ENCODE measurements around the gene DLGAP1. TPM values are rescaled to one million over a fixed set of nuclear protein-coding genes. Genes with fewer than 3 reads are reported as not detected.
"Not testable (repeated sequence)": the region's sequence is repeated elsewhere in the genome, so short reads cannot be mapped to it uniquely, and the experiment has no call there.

DLGAP1 gene
- total and polyA plus RNA-seq, 2 of the 13 experiments (the other 11 are each of a cell fraction or from before 2014, with no cell fraction given): 0.01 TPM; not detected in 1

DNA sequence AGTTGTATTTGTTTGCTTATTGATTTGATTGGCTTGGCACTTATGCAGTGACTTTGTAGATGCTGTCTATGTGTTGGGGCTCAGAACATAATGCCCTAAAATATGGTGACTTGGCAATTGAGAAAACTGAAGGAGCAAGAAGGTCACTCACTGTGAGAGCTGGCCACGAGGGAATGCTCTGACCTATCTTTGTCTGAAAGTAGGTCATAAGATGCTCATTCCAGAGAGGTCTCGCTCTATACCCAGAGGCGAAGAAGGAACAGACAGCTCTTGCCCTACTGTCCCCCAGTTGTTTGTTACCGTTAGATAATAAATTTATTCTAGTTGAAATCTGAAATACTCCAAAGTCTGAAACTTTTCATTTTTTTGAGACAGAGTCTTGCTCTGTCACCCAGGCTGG is 846.6 kb downstream of the DLGAP1 start:
- no peak for FAIRE-seq
- H2AFZ ChIP-seq (ENCODE audit: low read length): no peak overlapping the region
- in situ Hi-C loops (cut with HindIII; ENCODE audit: extremely low pct_ligation_motif_present, low pct_unique_long_range_greater_than_20kb): loop anchor here (25.0 kb wide), 1 partner anchor 571 kb away; no protein-coding TSS in a partner anchor
- POLR2A ChIA-PET: interaction anchor here (4.1 to 4.8 kb wide), 4 partner anchors 9 to 57 kb away, joined by 28 to 52 read pairs (median 42); no protein-coding TSS in a partner anchor
- WGBS (ENCODE audit: low lambda C conversion rate): 94% methylated on average over 4 of the region's 4 CpGs
- H3K27ac ChIP-seq (ENCODE audit: extremely low read length, insufficient read depth, low read length): no peak overlapping the region
- no peak overlapping the region for H3K4me3 ChIP-seq (replicated peaks in 1 of 3; ENCODE audit: insufficient read depth in 1 of 3, low read depth in 2 of 3, low read length in 3 of 3)
- TF ChIP-seq ZNF224 (CRISPR knock-in tag; IDR thresholded peaks at IDR 0.05): no peak
- no TSS peak for BruUV-seq (replicated peaks)
- no peaks in the 10 kb centered on the region for H3K79me2 ChIP-seq (ENCODE audit: insufficient read depth, low read length)
- intact Hi-C loops (cut with micrococcal nuclease; ENCODE audit: unreplicated experiment): no loop called here
- no peak overlapping the region for H3K4me2 ChIP-seq (ENCODE audit: low read depth, low read length)
- no peaks in the 10 kb centered on the region for H3K9me3 ChIP-seq (ENCODE audit: low read length)
- no peak for ATAC-seq
- no peaks in the 10 kb centered on the region for H3K27me3 ChIP-seq (ENCODE audit: control insufficient read depth in 1 of 2, insufficient read depth in 2 of 2, low read length in 2 of 2)
- H3K4me1 ChIP-seq (ENCODE audit: insufficient read depth, low read length): peaks cover 67% of the 10 kb centered on the region
- no peak overlapping the region for H3K9ac ChIP-seq (ENCODE audit: insufficient read depth, low read depth, low read length)
- no peak for DNase-seq (ENCODE audit: low spot score)
- H4K20me1 ChIP-seq (ENCODE audit: insufficient read depth, low read length): no peaks in the 10 kb centered on the region
- no peaks in the 10 kb centered on the region for H3K36me3 ChIP-seq (replicated peaks in 1 of 2; ENCODE audit: control insufficient read depth in 1 of 2, insufficient read depth in 2 of 2, low read length in 2 of 2)
- CTCF ChIA-PET (ENCODE audit: low intra/inter-chr PET ratio, low total read pairs): no interaction called here

DNA sequence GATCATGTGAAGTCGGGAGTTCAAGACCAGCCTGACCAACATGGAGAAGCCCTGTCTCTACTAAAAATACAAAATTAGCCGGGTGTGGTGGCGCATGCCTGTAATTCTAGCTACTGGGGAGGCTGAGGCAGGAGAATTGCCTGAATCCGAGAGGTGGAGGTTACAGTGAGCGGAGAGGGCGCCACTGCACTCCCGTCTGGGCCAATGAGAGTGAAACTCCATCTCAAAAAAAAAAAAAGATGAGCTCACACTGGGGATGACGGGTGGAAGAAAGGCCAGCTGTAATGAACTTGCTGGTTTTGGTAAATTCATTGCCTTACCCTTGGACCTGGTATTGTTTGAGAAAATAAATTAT is 847.0 kb downstream of the DLGAP1 start:
- H3K9ac ChIP-seq (ENCODE audit: insufficient read depth, low read depth, low read length); CTCF ChIA-PET (ENCODE audit: low intra/inter-chr PET ratio, low total read pairs); H3K9me3 ChIP-seq (ENCODE audit: low read length); ATAC-seq; H2AFZ ChIP-seq (ENCODE audit: low read length); DNase-seq (ENCODE audit: low spot score); H3K4me3 ChIP-seq (replicated peaks in 1 of 3; ENCODE audit: insufficient read depth in 1 of 3, low read depth in 2 of 3, low read length in 3 of 3); intact Hi-C loops (cut with micrococcal nuclease; ENCODE audit: unreplicated experiment); FAIRE-seq; H3K36me3 ChIP-seq (replicated peaks in 1 of 2; ENCODE audit: control insufficient read depth in 1 of 2, insufficient read depth in 2 of 2, low read length in 2 of 2); BruUV-seq (replicated peaks); H3K4me2 ChIP-seq (ENCODE audit: low read depth, low read length); H4K20me1 ChIP-seq (ENCODE audit: insufficient read depth, low read length); H3K27ac ChIP-seq (ENCODE audit: extremely low read length, insufficient read depth, low read length); H3K79me2 ChIP-seq (ENCODE audit: insufficient read depth, low read length); H3K27me3 ChIP-seq (ENCODE audit: control insufficient read depth in 1 of 2, insufficient read depth in 2 of 2, low read length in 2 of 2): not testable (repeated sequence)
- 97% methylated on average over 7 of the region's 8 CpGs for WGBS (ENCODE audit: low lambda C conversion rate)
- POLR2A ChIA-PET: interaction anchor here (4.1 to 4.8 kb wide), 4 partner anchors 10 to 58 kb away, joined by 28 to 52 read pairs (median 42); no protein-coding TSS in a partner anchor
- in situ Hi-C loops (cut with HindIII; ENCODE audit: extremely low pct_ligation_motif_present, low pct_unique_long_range_greater_than_20kb): loop anchor here (25.0 kb wide), 1 partner anchor 571 kb away; no protein-coding TSS in a partner anchor
- H3K4me1 ChIP-seq (ENCODE audit: insufficient read depth, low read length): peaks cover 67% of the 10 kb centered on the region

Measured in HepG2 (cell line).